GM06990 (cell line): ENCODE results near the gene HAUS2.

ENCODE experiments used
- DNase-seq: peaks from one replicate; pipeline ENCODE4 v3.0.0-alpha.2; 2011; ENCODE audit not compliant: insufficient read length; ENCODE audit errors: extremely low read depth
- H3K27me3 ChIP-seq: replicated peaks from 2 replicates; pipeline ENCODE4 v1.6.0; 2011; ENCODE audit warnings: low read length; ENCODE audit not compliant: control insufficient read depth, insufficient read depth
- H3K36me3 ChIP-seq: 2 replicates; pipeline ENCODE4 v1.5.1; 2011; ENCODE audit warnings: low read length; ENCODE audit not compliant: control insufficient read depth, insufficient read depth
- H3K4me3 ChIP-seq: replicated peaks from 2 replicates; pipeline ENCODE4 v1.5.1; 2011; ENCODE audit warnings: low read depth, mild to moderate bottlenecking, control low read depth, low read length
- TF ChIP-seq, protein P1 (sequence below): IDR thresholded peaks from 2 replicates; pipeline ENCODE4 v1.5.1; 2011; ENCODE audit warnings: low read length, control low read depth, mild to moderate bottlenecking, inconsistent platforms; ENCODE audit not compliant: insufficient read depth, poor library complexity, severe bottlenecking

Gene HAUS2

DNA sequence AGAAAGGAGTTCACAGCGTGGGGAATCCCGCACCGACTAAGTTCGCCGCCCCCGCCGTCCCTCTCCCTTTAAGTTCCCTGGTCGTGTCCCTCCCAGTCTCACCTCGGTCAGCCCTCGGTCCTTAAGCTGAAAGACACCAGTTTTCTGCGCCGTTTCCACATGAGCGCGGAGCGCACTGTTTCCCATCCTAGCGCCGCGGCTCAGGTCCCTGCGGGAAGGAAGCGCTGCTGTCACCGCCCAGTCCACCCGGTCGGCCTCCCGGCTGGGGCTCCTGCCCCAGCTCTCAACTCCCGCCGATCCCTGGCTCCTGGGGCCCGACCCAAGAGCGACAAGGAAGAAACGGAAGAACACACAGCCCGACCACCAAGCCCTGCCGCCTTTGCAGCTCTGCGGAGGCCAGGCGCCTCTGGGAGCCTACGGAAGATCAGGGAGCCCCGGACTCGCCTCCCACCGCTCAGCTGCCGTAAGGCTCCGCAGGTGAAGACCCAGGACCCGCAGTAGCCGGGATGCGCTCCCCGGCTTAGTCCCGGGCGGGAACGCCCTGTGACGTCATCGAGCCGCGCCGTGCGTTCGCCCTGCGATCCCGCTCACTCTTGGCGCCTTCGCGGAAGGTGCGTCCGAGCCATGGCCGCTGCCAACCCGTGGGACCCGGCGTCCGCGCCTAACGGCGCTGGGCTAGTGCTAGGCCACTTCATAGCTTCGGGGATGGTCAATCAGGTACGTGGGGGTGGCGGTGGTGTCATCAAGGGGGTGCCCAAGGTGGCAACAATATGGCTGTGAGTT, at the start of gene HAUS2, which contains the start of gene LRRC57:
HAUS2 (plus strand) TSS at position 590 of the 783 bp plus-strand sequence; CDS start at position 625, 35 bp downstream.
LRRC57 (minus strand) TSS at position 545 of the 783 bp plus-strand sequence; CDS start at position 186, 359 bp downstream.
- H3K4me3 ChIP-seq = peak within 1 kb of the TSS; percentile 95
- TF ChIP-seq, protein P1, sequence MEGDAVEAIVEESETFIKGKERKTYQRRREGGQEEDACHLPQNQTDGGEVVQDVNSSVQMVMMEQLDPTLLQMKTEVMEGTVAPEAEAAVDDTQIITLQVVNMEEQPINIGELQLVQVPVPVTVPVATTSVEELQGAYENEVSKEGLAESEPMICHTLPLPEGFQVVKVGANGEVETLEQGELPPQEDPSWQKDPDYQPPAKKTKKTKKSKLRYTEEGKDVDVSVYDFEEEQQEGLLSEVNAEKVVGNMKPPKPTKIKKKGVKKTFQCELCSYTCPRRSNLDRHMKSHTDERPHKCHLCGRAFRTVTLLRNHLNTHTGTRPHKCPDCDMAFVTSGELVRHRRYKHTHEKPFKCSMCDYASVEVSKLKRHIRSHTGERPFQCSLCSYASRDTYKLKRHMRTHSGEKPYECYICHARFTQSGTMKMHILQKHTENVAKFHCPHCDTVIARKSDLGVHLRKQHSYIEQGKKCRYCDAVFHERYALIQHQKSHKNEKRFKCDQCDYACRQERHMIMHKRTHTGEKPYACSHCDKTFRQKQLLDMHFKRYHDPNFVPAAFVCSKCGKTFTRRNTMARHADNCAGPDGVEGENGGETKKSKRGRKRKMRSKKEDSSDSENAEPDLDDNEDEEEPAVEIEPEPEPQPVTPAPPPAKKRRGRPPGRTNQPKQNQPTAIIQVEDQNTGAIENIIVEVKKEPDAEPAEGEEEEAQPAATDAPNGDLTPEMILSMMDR = no peak
- H3K36me3 ChIP-seq = peaks cover 1% of the 10 kb centered on the region
- DNase-seq = peak; percentile 91
- no peaks in the 10 kb centered on the region for H3K27me3 ChIP-seq

DNA sequence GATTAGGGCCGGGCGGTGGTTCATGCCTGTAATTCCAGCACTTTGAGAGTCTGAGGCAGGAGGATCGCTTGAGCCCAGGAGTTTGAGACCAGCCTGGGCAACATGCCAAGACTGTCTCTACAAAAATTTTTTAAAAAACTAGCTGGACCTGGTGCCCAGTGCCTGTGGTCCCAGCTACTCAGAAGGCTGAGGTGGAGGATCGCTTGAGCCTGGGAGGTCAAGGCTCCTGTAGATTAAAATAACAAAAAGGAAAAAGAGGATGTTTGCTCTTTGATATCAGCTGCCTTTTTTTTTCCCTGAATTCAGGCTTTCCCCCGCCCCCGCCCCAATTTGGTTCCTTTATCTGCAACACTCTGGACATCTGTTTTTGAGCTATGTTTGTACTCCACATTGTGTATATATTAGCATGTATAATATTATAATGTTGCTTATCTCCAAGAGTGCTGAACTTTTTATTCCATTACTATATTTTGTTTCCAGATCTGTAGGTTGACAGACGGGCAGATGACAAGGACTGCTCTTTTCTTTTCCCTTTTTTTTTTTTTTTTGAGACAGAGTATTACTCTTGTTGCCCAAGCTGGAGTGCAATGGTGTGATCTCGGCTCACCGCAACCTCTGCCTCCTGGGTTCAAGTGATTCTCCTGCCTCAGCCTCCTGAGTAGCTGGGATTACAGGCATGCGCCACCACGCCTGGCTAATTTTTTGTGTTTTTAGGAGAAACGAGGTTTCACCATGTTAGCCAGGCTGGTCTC, 48.6 kb upstream of the HAUS2 start:
- TF ChIP-seq, protein P1 = no peak
- no peak for DNase-seq
- no peak overlapping the region for H3K4me3 ChIP-seq

DNA sequence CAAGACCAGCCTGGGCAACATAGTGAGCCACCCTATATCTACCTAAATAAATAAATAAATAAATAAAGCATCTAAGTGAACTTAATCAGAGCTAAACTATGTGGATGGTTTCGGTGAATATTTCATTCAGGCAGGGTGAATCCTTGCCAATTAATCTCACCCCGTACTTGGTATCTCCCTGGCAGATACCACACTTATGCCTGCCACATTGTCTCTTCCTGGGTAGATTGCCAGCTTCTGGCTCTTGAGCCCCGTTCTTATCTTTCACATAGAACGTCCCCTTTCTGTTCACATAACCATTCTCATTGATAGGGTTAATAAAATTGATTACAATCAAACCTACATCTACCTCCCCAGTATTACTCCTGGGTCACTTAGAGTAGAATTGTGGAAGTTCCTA, 46.2 kb upstream of the HAUS2 start:
- Histone ChIP-seq H3K27me3 (no peaks in the 10 kb centered on the region), H3K4me3 (no peak overlapping the region), H3K36me3 (no peaks in the 10 kb centered on the region)
- TF ChIP-seq, protein P1 = no peak
- no peak for DNase-seq

More for the DNA sequence above, 48.6 kb upstream of the HAUS2 start:
- Histone ChIP-seq H3K27me3 (no peaks in the 10 kb centered on the region), H3K36me3 (no peaks in the 10 kb centered on the region)

DNA sequence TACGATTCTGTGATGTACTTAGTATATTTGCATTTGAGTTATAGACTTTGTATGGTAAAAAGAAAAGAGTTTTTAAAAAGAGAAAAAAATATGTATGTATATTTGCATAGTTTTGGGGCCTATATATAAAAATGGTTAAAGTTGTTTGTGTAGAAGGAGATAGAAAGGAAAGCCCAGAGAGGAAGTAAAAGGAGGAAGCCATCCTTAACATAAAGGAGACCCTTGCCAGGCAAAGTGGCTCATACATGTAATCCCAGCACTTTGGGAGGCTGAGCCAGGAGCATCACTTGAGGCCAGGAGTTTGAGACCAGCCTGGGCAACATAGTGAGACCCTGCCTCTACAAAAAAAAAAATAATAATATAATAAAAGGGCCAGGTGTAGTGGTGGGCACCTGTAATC, 44.8 kb upstream of the HAUS2 start:
- Histone ChIP-seq H3K4me3 (no peak overlapping the region), H3K27me3 (no peaks in the 10 kb centered on the region), H3K36me3 (no peaks in the 10 kb centered on the region)
- TF ChIP-seq, protein P1 = no peak
- peak; percentile 28 for DNase-seq

DNA sequence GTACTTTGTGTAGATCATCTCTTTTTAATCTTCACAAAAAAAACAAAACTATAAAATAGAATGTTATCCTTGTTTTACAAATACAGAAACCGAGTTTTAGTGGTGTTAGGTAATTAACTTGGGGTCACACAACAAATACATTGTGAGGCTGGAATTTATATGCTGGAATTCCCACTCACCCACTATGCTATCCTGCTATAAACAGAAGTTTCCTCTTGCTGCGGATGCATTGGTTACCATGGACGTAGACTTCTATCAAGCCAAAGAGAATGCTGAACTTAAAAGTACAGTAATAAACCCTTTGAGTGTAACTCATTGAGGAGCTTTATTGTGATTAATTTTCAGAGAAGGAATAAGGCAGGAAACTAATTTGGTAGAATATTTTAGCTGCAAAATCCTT, 44.0 kb upstream of the HAUS2 start:
- Histone ChIP-seq H3K27me3 (no peaks in the 10 kb centered on the region), H3K36me3 (no peaks in the 10 kb centered on the region), H3K4me3 (peak overlapping the region; percentile 26)
- DNase-seq = no peak
- TF ChIP-seq, protein P1 = no peak
